Measurements from ENCODE around the gene FAM241A. TPM values are rescaled to one million over a fixed set of nuclear protein-coding genes. Genes with fewer than 3 reads are reported as not detected.

FAM241A gene
- total RNA-seq, 1 experiment from 2014 or later, result 2.2 TPM

GRCh38 chr4:112185334-112185733 lies 40.1 kb downstream of the FAM241A start:
- no peak overlapping the region for H3K4me2 ChIP-seq (ENCODE audit: low read length)
- TF ChIP-seq CTCF (conservative IDR thresholded peaks at IDR 0.05; ENCODE audit: low read depth, low read length), result no peak
- no peak for TF ChIP-seq EZH2phosphoT487 (IDR thresholded peaks at IDR 0.05; ENCODE audit: borderline replicate concordance, low read length)
- no peak for TF ChIP-seq EZH2 (IDR thresholded peaks at IDR 0.05; ENCODE audit: low read length, unreplicated experiment)
- no peak overlapping the region for H3K27ac ChIP-seq (ENCODE audit: low read length)
- no peaks in the 10 kb centered on the region for H4K20me1 ChIP-seq (ENCODE audit: low read length)
- intact Hi-C loops (cut with micrococcal nuclease), result no loop called here
- no peaks in the 10 kb centered on the region for H3K36me3 ChIP-seq (ENCODE audit: low read depth, low read length)
- ATAC-seq (no peak), DNase-seq (no peak)
- H3F3A ChIP-seq (ENCODE audit: low read length, unreplicated experiment), result no peaks in the 10 kb centered on the region
- no peak overlapping the region for H2AFZ ChIP-seq (ENCODE audit: low read length)
- H3K27me3 ChIP-seq (ENCODE audit: low read length), result no peaks in the 10 kb centered on the region
- H3K79me2 ChIP-seq (ENCODE audit: low read length), result no peaks in the 10 kb centered on the region
- POLR2A ChIA-PET (ENCODE audit: unreplicated experiment), result no interaction called here
- H3K4me1 ChIP-seq (ENCODE audit: insufficient read depth, low read length), result no peaks in the 10 kb centered on the region
- no TSS peak for BruUV-seq (replicated peaks)
- CTCF ChIA-PET, result interaction anchor here (0.5 kb wide), 1 partner anchor 54 kb away, joined by 3 read pairs; no protein-coding TSS in a partner anchor
- no peaks in the 10 kb centered on the region for H3K9me2 ChIP-seq (replicated peaks; ENCODE audit: low read length)
- H3K9ac ChIP-seq (ENCODE audit: low read length), result no peak overlapping the region
- H3K4me3 ChIP-seq (ENCODE audit: low read length), result no peak overlapping the region
- H3K9me3 ChIP-seq (ENCODE audit: low read length), result no peaks in the 10 kb centered on the region

GRCh38 chr4:112185740-112186670 lies 40.8 kb downstream of the FAM241A start:
- BruUV-seq (replicated peaks), result no TSS peak
- no peak overlapping the region for H3K4me2 ChIP-seq (ENCODE audit: low read length)
- POLR2A ChIA-PET (ENCODE audit: unreplicated experiment), result no interaction called here
- intact Hi-C loops (cut with micrococcal nuclease), result no loop called here
- H2AFZ ChIP-seq (ENCODE audit: low read length), result no peak overlapping the region
- CTCF ChIA-PET, result interaction anchor here (0.5 kb wide), 1 partner anchor 53 kb away, joined by 3 read pairs; no protein-coding TSS in a partner anchor
- no peaks in the 10 kb centered on the region for H3K9me2 ChIP-seq (replicated peaks; ENCODE audit: low read length)
- no peaks in the 10 kb centered on the region for H3K4me1 ChIP-seq (ENCODE audit: insufficient read depth, low read length)
- DNase-seq (no peak), ATAC-seq (no peak)
- H3F3A ChIP-seq (ENCODE audit: low read length, unreplicated experiment), result no peaks in the 10 kb centered on the region
- no peak overlapping the region for H3K27ac ChIP-seq (ENCODE audit: low read length)
- H3K4me3 ChIP-seq (ENCODE audit: low read length), result no peak overlapping the region
- H4K20me1 ChIP-seq (ENCODE audit: low read length), result no peaks in the 10 kb centered on the region
- H3K36me3 ChIP-seq (ENCODE audit: low read depth, low read length), result no peaks in the 10 kb centered on the region
- no peak for TF ChIP-seq CTCF (conservative IDR thresholded peaks at IDR 0.05; ENCODE audit: low read depth, low read length)
- no peak for TF ChIP-seq EZH2phosphoT487 (IDR thresholded peaks at IDR 0.05; ENCODE audit: borderline replicate concordance, low read length)
- no peak for TF ChIP-seq EZH2 (IDR thresholded peaks at IDR 0.05; ENCODE audit: low read length, unreplicated experiment)
- no peak overlapping the region for H3K9ac ChIP-seq (ENCODE audit: low read length)
- no peaks in the 10 kb centered on the region for H3K27me3 ChIP-seq (ENCODE audit: low read length)
- no peaks in the 10 kb centered on the region for H3K9me3 ChIP-seq (ENCODE audit: low read length)
- no peaks in the 10 kb centered on the region for H3K79me2 ChIP-seq (ENCODE audit: low read length)

- peak; percentile 18 for DNase-seq
- no peak overlapping the region for H2AFZ ChIP-seq (ENCODE audit: low read length)
- no peaks in the 10 kb centered on the region for H3K9me3 ChIP-seq (ENCODE audit: low read length)
- 0 out of 2 replicates have a peak, but pooled peaks have one; percentile 24 for ATAC-seq
- H3K9ac ChIP-seq (ENCODE audit: low read length), result no peak overlapping the region
- H3K4me3 ChIP-seq (ENCODE audit: low read length), result no peak overlapping the region
- no peaks in the 10 kb centered on the region for H3K27me3 ChIP-seq (ENCODE audit: low read length)
- intact Hi-C loops (cut with micrococcal nuclease), result loop anchor here (1.0 kb wide), 1 partner anchor 90 kb away; no protein-coding TSS in a partner anchor
- H3K9me2 ChIP-seq (replicated peaks; ENCODE audit: low read length), result no peaks in the 10 kb centered on the region
- no peaks in the 10 kb centered on the region for H4K20me1 ChIP-seq (ENCODE audit: low read length)
- ChIA-PET CTCF (interaction anchor here (1.1 kb wide), 1 partner anchor 90 kb away, joined by 6 read pairs; no protein-coding TSS in a partner anchor), POLR2A (ENCODE audit: unreplicated experiment) (no interaction called here)
- H3F3A ChIP-seq (ENCODE audit: low read length, unreplicated experiment), result no peaks in the 10 kb centered on the region
- no peaks in the 10 kb centered on the region for H3K79me2 ChIP-seq (ENCODE audit: low read length)
- no peaks in the 10 kb centered on the region for H3K36me3 ChIP-seq (ENCODE audit: low read depth, low read length)
- H3K27ac ChIP-seq (ENCODE audit: low read length), result no peak overlapping the region
- H3K4me2 ChIP-seq (ENCODE audit: low read length), result no peak overlapping the region
- BruUV-seq (replicated peaks), result no TSS peak
- H3K4me1 ChIP-seq (ENCODE audit: insufficient read depth, low read length), result no peaks in the 10 kb centered on the region
- TF ChIP-seq CTCF (conservative IDR thresholded peaks at IDR 0.05; ENCODE audit: low read depth, low read length) (peak; percentile 55), EZH2phosphoT487 (IDR thresholded peaks at IDR 0.05; ENCODE audit: borderline replicate concordance, low read length) (no peak)
Measured at GRCh38 chr4:112189754-112190153, 44.5 kb downstream of the FAM241A start.
